ENCODE data around the gene TLE7.

- TF ChIP-seq REPIN1 (tag by site-specific recombination; IDR thresholded peaks at IDR 0.05; ENCODE audit: low read depth) (no peak), OSR2 (tag by site-specific recombination; IDR thresholded peaks at IDR 0.05) (no peak), ZNF121 (tag by site-specific recombination; IDR thresholded peaks at IDR 0.05) (no peak)
- TF ChIP-seq, protein P1, sequence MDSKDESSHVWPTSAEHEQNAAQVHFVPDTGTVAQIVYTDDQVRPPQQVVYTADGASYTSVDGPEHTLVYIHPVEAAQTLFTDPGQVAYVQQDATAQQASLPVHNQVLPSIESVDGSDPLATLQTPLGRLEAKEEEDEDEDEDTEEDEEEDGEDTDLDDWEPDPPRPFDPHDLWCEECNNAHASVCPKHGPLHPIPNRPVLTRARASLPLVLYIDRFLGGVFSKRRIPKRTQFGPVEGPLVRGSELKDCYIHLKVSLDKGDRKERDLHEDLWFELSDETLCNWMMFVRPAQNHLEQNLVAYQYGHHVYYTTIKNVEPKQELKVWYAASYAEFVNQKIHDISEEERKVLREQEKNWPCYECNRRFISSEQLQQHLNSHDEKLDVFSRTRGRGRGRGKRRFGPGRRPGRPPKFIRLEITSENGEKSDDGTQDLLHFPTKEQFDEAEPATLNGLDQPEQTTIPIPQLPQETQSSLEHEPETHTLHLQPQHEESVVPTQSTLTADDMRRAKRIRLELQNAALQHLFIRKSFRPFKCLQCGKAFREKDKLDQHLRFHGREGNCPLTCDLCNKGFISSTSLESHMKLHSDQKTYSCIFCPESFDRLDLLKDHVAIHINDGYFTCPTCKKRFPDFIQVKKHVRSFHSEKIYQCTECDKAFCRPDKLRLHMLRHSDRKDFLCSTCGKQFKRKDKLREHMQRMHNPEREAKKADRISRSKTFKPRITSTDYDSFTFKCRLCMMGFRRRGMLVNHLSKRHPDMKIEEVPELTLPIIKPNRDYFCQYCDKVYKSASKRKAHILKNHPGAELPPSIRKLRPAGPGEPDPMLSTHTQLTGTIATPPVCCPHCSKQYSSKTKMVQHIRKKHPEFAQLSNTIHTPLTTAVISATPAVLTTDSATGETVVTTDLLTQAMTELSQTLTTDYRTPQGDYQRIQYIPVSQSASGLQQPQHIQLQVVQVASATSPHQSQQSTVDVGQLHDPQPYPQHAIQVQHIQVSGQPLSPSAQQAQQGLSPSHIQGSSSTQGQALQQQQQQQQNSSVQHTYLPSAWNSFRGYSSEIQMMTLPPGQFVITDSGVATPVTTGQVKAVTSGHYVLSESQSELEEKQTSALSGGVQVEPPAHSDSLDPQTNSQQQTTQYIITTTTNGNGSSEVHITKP (tag by site-specific recombination; IDR thresholded peaks at IDR 0.05) = no peak
These were observed 1.0 kb downstream of the TLE7 start for GRCh38 chr16:71440669-71441347.

Data from HEK293 (cell line).